Measurements from ENCODE around the gene ACP5.

Gene ACP5

DNA sequence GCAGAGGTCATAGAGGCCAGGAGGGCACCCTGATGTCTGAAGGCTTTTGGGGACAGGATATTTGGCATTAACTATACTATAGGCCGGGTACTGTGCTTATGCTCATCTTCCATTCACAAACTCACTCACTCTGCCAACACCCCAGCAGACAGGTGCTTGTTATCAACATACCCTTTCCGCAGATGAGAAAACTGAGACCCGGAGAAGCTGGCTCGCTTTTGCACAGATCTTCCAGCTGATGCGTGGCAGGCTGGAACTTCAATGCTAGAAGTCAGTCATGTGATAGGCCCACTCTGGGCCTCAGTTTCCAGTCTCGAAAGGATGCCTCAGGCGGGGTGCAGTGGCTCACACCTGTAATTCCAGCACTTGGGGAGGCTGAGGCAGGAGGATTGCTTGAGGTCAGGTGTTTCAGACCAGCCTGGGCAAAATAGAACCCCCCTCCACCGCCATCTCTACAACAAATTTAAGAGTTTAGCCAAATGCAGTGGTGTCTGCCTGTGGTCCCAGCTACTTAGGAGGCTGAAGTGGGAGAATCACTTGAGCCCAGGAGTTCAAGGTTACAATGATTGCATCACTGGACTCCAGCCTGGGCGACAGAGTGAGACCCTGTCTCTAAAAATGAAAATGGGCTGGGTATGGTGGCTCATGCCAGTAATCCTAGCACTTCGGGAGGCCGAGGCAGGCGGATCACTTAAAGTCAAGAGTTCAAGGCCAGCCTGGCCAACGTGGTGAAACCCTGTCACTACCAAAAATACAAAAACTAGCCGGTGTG lies 29.3 kb downstream of the ACP5 start:
- DNase-seq (ENCODE audit: low read depth, low spot score): no peak

DNA sequence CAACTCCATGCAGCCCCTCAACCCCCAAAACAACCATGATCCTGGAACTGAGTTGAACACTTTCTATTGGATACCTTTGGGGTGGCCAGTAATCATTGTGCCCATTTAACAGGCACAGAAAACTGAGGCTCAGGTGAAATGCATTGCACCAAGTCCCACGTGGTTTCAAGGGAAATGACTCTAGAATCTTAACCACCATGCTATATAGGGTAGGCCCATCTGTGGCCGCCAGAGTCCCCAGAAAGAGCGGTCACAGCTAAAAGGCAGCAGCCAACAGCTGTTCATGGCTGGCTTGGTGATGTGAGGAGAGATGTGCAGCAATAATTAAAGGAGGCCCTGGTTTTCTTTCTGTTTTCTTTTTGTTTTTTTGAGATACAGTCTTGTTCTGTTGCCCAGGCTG lies 36.2 kb downstream of the ACP5 start:
- no peak for DNase-seq (ENCODE audit: low read depth, low spot score)

DNA sequence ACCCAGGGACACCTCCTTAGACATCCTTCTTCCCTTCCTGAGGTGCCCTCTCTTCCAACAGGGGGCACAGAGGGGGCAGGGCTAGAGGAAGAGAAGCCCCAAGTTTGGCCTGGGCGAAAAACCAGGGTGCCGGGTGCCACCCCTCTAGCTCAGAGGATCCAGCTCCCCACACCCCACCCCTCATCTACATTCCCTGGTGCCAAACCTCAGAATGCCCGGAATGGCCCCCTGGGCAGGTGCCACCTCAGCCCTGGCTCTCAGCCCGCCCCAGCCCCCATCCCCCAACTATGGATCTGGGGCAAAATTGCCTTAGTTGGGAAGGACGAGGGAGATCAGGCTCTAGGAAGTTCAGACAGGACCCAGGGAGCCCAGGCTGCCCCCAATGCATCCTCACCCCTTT lies 36.8 kb downstream of the ACP5 start:
- no peak for DNase-seq (ENCODE audit: low read depth, low spot score)

DNA sequence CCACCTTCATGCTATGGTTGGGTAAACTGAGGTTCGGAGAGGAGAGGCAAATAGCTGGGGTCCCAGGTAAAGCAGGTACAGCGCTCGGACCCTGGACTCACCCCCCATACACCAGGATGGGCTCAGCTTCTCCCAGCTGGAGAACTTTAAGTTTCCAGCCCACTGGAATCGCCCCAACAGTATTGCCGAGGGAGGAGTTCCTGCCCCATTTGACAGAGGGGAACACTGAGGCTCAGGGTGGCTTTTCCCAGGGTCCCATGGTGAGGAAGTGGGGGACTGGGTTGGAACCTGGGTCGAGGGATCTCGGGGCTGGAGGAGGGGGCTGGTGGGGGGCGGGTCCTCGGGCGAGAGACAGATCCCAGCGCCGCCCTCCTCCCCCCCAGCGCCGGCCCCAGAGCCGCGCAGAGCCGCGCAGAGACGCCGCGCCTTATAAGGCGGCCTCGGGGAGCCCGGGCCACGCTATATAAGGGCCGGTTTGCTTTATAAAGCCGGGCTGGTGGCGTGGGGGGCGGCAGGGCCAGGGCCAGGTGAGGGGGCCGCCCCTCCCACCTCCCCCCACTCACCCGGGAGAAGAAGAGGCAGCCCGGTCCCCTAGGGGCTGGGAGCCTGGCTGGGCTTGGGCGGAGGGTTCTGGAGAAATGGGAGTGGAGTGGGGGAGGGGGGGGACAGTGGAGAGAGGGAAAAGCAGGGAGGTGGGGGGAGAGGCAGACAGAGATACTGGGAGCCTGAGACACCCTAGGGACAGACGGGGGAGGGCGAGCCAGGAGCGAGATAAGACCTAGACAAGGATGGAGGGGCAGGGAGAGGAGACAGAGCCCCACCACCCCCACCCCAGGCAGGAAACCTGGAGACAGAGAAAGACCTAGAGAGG lies 37.7 kb downstream of the ACP5 start:
- DNase-seq (ENCODE audit: low read depth, low spot score): no peak

DNA sequence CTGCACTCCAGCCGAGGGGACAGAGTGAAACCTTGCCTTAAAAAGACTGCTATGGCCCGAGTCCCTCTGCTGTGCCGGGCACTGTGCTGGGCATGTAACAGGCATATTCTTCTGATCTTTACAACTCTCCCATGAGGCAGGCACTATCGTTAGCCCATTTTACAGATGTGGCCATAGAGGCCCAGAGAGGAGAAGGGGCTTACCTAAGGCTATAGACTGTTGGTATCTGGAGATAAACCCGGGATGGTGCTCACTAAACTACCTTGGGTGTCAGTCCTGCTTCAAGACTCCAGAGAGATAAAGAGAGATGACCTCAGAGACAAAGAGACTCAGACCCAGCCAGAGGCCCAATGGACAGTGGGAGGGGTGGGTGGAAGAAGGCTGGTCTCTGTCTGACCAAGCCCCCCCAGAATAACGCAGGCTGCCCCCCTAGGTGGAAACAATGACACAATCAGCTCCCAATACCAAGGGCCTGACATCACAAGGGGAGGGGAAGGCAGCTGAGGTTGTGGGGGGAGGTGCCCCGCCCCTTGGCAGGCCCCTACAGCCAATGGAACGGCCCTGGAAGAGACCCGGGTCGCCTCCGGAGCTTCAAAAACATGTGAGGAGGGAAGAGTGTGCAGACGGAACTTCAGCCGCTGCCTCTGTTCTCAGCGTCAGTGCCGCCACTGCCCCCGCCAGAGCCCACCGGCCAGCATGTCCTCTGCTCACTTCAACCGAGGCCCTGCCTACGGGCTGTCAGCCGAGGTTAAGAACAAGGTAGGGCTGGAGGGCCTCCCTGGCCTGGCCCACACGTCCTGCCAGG lies 39.0 kb downstream of the ACP5 start, which contains the start of gene CNN1:
Gene CNN1 (plus strand): TSS at position 620 of the 805 bp plus-strand sequence. CDS start 77 bp downstream, at position 697.
- DNase-seq (ENCODE audit: low read depth, low spot score): no peak

DNA sequence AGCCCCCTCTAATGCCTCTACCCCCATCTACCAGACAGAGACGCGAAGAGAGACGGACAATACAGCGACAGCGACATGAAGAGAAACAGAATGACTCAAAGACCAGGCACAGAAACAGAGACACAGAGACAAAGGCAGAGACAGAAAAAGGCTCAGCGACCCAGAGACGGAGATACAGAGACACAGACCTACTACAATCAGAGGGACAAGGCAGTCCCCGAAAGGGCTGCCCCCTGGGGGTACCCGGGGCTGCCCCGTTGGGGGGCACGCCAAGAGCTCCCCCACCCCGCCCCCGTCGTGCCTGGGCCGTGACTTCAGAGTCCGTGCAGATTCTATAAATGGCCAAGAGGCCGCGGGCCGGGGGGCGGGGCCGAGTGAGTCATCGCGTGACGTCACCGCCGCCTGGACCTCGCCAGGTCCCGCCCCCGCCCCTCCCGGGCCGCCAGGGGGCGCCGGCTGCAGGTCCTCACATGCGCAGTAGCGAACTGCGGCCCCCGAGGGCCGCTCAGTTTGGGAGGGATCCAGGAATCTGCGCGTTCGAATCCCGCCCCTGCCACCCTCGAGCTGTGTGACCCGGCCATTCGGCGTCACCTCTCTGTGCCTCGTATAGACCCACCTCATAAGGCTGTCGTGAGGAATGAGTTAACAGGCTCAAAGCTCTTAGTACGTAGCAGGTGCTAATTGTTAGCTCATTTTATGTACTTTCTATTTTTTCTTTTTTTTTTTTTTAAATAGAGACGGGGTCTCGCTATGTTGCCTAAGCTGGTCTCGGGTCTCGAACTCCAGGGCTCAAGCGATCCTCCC lies 41.5 kb downstream of the ACP5 start:
- peak; percentile 74 for DNase-seq (ENCODE audit: low read depth, low spot score)

DNA sequence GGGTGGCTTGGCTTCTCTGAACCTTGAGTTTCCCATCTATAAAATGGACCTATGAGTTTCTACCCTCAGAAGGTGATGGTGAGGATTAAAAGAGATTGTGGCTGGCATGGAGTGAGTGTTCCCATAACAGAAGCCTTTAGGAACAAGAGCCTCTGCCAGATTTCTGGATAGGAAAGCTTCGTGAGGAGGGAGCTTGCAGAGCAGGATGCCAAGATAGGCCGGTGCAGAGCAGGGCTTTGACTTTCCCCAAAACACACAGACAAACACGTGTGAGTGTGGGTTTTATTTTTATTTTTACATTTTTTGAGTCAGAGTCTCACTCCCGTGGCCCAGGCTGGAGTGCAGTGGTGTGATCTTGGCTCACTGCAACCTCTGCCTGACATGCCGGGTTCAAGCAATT lies 42.5 kb downstream of the ACP5 start:
- DNase-seq (ENCODE audit: low read depth, low spot score): no peak

DNA sequence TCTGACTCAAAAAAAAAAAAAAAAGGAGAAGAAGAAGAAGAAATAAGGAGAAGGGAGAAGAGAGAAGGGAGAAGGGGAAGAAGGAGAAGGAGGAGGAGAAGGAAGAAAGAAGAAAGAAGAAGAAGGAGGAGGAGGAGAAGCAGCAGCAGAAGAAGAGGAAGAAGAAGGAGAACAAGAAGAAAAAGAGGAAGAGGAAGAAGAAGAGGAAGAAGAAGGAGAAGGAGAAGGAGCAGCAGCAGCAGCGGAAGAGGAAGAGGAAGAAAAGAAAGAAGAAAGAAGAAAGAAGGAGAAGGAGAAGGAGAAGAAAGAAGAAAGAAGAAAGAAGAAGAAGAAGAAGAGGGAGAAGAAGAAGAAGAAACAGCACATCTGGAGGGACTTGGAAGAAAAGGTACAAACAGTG lies 42.9 kb downstream of the ACP5 start:
- DNase-seq (ENCODE audit: low read depth, low spot score): no peak

DNA sequence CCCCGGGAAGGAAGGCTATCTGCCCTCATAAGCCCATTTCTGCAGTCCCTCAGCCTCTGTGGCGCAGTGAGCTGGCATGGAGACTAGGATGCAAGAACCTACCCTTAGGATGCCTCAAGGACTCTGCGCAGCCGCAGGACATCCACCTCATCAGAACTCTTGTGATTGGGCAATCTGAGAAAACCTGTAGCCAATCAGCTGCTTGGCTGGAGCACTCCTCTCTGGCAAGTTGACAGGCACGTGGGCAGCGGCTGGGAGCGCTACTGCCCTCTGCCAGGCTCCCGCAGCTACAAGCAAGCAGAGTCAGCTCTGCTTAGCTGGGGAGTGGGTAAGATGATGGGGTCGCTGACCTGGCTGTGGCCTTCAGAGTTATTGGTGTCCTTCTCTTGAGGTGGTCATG lies 47.0 kb downstream of the ACP5 start:
- DNase-seq (ENCODE audit: low read depth, low spot score): no peak

DNA sequence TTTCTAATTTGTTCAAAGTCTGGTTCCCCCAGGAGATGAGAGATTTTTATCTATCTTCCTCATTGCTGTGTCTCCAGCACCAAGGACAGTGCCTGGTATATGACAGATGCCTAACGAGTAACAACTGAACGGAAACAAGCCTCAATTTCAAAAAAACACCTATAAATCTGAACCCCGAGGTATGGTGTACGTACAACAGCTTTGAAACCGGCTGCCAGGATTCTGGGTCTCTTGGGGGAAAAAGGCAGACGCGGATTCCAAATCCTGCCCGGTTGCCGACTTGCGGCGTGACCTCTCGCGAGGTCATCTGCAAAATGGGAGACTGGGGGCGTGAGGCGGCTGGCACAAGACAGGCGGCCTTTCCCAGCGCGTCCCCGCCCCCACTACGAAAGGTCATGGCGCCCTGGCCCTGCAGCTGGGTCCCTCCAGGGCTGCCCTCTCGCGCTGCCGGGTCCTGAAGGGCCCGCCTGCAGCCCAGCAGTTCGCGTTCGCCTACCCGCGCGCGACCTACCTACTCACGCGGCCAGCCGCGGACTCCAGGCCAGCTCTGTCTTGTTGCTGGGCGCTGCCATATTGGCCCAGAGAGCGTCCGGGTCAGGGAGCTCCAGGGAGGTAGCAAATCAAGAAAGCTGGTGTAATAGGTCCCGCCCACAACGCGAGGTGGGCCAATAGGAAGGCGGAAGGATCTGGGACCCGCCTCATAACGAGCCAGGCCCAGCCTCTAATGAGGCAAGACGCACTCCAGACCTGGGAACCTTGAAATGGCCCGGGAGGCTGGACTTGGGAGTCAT lies 48.7 kb downstream of the ACP5 start, which contains the start of gene ECSIT:
Gene ECSIT (minus strand): TSS at position 584 of the 791 bp plus-strand sequence. CDS start 9,964 bp downstream, outside the sequence.
- peak; percentile 88 for DNase-seq (ENCODE audit: low read depth, low spot score)

All from activated naive CD8-positive, alpha-beta T cell treated with anti-CD3 and anti-CD28 coated beads, Interleukin-2, amount 50 U/mL, for 16 hours (primary cell).